ENCODE data around the gene NR2C1.
A peak's percentile ranks its signal among the peaks of the same experiment; 100 is the strongest.
"Not testable (repeated sequence)": the region's sequence is repeated elsewhere in the genome, so short reads cannot be mapped to it uniquely, and the experiment has no call there.

The NR2C1 gene

GRCh38 chr12:95072900-95073697 is at the start of gene NR2C1:
TSS of gene NR2C1 (minus strand) at chr12:95073618. CDS start at chr12:95067384, 6,234 bp downstream.
- peak; percentile 96 for DNase-seq (ENCODE audit: insufficient read length, low spot score)
- FAIRE-seq: peak; percentile 88
- peak; percentile 42; the same call in 1 of the 2 replicates for TF ChIP-seq POLR2A (IDR thresholded peaks at IDR 0.05; ENCODE audit: low read depth, low read length)

GRCh38 chr12:95118788-95119179 is 45.4 kb upstream of the NR2C1 start:
- FAIRE-seq: no peak
- DNase-seq (ENCODE audit: insufficient read length, low spot score): no peak
- TF ChIP-seq POLR2A (IDR thresholded peaks at IDR 0.05; ENCODE audit: low read depth, low read length): no peak

GRCh38 chr12:95118138-95118787 is 44.8 kb upstream of the NR2C1 start:
- TF ChIP-seq POLR2A (IDR thresholded peaks at IDR 0.05; ENCODE audit: low read depth, low read length): no peak

GRCh38 chr12:95117178-95117599 is 43.8 kb upstream of the NR2C1 start:
- FAIRE-seq: peak; percentile 84
- no peak for TF ChIP-seq POLR2A (IDR thresholded peaks at IDR 0.05; ENCODE audit: low read depth, low read length)
- no peak for DNase-seq (ENCODE audit: insufficient read length, low spot score)

More at GRCh38 chr12:95118138-95118787, 44.8 kb upstream of the NR2C1 start:
- DNase-seq (ENCODE audit: insufficient read length, low spot score): peak; percentile 38
- FAIRE-seq: peak; percentile 93

- DNase-seq (ENCODE audit: insufficient read length, low spot score) (no peak), FAIRE-seq (no peak)
These were observed 43.4 kb upstream of the NR2C1 start for GRCh38 chr12:95116773-95117172.

GRCh38 chr12:95116341-95116740 is 42.9 kb upstream of the NR2C1 start:
- DNase-seq (ENCODE audit: insufficient read length, low spot score) (no peak), FAIRE-seq (no peak)
- no peak for TF ChIP-seq POLR2A (IDR thresholded peaks at IDR 0.05; ENCODE audit: low read depth, low read length)

More at GRCh38 chr12:95116773-95117172, 43.4 kb upstream of the NR2C1 start:
- TF ChIP-seq POLR2A (IDR thresholded peaks at IDR 0.05; ENCODE audit: low read depth, low read length): no peak

GRCh38 chr12:95115641-95116040 is 42.2 kb upstream of the NR2C1 start:
- no peak for FAIRE-seq

GRCh38 chr12:95114766-95115405 is 41.5 kb upstream of the NR2C1 start:
- FAIRE-seq (no peak), DNase-seq (ENCODE audit: insufficient read length, low spot score) (no peak)
- TF ChIP-seq POLR2A (IDR thresholded peaks at IDR 0.05; ENCODE audit: low read depth, low read length): no peak

More at GRCh38 chr12:95115641-95116040, 42.2 kb upstream of the NR2C1 start:
- DNase-seq (ENCODE audit: insufficient read length, low spot score): no peak
- TF ChIP-seq POLR2A (IDR thresholded peaks at IDR 0.05; ENCODE audit: low read depth, low read length): no peak

GRCh38 chr12:95107362-95107761 is 33.9 kb upstream of the NR2C1 start:
- no peak for FAIRE-seq
- no peak for TF ChIP-seq POLR2A (IDR thresholded peaks at IDR 0.05; ENCODE audit: low read depth, low read length)
- no peak for DNase-seq (ENCODE audit: insufficient read length, low spot score)

GRCh38 chr12:95105540-95105939 is 32.1 kb upstream of the NR2C1 start:
- DNase-seq (ENCODE audit: insufficient read length, low spot score) (no peak), FAIRE-seq (no peak)
- no peak for TF ChIP-seq POLR2A (IDR thresholded peaks at IDR 0.05; ENCODE audit: low read depth, low read length)

- no peak for FAIRE-seq
- no peak for DNase-seq (ENCODE audit: insufficient read length, low spot score)
- TF ChIP-seq POLR2A (IDR thresholded peaks at IDR 0.05; ENCODE audit: low read depth, low read length): no peak
These were observed 31.6 kb upstream of the NR2C1 start for GRCh38 chr12:95104919-95105452.

- FAIRE-seq (peak; percentile 89), DNase-seq (ENCODE audit: insufficient read length, low spot score) (peak; percentile 62)
- TF ChIP-seq POLR2A (IDR thresholded peaks at IDR 0.05; ENCODE audit: low read depth, low read length): no peak
These were observed 29.7 kb upstream of the NR2C1 start for GRCh38 chr12:95102916-95103671.

- FAIRE-seq; DNase-seq (ENCODE audit: insufficient read length, low spot score): not testable (repeated sequence)
These were observed 28.5 kb upstream of the NR2C1 start for GRCh38 chr12:95101957-95102356.
